Measurements from ENCODE around the gene PTPRN2.

Gene PTPRN2

DNA sequence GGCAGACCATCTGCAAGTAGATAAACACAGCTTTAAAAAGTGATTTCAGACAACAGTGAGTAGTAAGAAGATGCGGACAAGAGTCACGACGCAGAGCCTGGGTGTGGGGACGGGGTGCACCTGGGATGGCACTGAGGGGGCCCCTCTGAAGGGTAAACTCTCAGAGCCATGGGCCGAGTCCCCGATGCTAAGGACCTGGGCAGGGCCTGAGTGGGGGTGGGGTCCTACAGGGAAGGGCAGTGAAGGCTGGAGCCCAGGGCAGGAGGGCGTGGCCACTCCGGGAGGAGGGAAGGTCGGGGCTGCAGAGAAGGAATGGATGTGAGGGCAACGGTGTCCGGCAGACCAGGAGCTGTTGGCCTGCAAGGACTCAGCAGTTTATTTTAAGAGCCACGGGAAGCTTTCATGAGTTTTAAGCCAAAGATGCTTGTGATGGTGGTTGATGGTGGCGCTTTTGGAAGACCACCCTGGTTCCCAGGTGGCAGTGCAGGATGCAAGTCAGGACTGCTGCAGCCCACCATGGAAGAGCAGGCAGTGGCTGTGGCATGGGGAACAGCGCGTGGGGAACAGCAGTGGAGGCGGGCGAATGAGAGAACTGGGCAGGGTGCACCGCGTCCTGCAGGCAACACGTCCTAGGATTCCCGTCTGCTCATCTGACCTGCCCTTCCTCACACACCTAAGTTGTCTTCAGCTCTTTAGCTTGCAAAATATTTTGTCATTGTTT is 954.0 kb downstream of the PTPRN2 start:
- no peak for DNase-seq

DNA sequence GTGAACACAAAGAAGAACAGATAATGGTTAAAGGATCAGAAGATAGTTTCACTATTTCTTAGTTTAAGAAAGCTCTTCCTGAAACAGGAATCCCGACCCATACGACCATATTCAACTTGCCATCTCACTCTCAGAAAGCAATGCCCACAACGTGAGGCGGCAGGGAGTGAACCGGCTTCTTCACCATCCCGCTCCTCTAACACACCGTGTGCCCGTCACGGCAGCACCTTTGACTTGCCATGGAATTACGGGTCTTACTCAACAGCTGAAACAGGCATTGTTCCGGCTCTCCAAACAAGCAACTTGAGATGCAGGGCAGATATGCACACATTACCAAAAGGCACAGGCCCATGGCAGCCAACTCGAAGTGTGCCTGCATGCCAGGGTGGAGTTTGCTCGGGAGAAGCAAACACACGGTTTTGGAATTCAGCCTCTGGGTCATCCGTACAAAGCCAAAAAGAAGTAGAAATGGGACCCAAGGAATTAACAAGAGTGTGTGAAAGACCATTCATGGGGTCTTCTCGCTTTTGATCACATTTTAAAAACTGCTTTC is 957.2 kb downstream of the PTPRN2 start:
- no peak for DNase-seq

DNA sequence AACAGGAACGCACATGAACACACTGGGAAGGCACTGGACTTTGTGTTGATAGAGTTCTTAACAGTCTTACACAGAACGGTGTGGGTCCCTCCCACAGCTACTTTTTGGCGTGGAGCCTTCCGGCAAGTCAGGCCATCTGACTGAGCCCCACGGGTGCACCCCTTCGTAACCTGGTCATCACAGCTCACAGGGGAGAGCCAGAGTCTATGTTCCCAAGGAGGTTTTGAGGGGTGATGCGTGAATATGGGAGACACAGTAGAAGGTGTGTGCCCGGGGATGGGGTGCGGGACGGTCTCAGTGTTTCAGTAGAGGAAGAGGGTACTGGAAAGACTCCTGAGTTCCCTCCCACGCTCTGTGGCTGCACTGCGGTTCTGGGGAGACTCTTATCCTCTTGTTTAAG is 959.2 kb downstream of the PTPRN2 start:
- DNase-seq, result no peak

DNA sequence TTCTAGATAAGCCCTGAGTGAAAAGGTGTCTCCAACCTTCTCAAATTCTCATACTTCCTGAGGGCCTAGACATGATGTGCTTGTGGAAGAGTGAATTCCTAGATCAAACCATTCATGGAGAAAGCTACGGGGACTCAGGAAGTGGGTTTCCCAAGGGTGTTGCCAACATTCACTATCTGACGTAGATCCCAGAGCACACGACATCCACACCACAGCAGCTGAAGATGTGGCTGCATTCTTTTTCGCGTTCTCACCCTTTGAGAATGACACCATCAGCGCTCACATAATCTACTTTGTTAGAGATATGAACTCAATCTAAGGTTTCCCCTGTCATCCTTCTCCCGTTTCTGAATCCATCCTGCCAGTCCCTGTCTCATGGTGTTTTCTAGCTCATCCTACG is 960.0 kb downstream of the PTPRN2 start:
- no peak for DNase-seq

DNA sequence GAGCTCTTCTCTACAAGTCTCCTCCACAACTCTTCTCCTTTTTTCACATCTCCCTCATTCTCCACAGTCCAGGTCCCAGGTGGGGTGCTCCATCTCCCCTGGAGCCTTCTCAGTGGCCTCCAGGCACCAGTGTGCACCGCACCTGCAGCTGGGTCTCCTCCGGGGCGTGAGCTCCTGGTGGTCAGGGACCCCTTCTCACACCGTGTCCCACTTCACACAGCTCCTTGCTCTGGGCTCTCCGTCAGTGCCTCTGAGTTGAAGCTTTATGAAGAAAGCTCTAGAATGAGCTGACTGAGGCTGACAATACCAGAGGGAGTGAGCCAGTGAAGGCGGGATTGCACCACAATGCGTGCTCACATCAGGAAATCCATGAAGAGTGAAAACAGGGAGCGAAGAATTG is 960.6 kb downstream of the PTPRN2 start:
- no peak for DNase-seq

DNA sequence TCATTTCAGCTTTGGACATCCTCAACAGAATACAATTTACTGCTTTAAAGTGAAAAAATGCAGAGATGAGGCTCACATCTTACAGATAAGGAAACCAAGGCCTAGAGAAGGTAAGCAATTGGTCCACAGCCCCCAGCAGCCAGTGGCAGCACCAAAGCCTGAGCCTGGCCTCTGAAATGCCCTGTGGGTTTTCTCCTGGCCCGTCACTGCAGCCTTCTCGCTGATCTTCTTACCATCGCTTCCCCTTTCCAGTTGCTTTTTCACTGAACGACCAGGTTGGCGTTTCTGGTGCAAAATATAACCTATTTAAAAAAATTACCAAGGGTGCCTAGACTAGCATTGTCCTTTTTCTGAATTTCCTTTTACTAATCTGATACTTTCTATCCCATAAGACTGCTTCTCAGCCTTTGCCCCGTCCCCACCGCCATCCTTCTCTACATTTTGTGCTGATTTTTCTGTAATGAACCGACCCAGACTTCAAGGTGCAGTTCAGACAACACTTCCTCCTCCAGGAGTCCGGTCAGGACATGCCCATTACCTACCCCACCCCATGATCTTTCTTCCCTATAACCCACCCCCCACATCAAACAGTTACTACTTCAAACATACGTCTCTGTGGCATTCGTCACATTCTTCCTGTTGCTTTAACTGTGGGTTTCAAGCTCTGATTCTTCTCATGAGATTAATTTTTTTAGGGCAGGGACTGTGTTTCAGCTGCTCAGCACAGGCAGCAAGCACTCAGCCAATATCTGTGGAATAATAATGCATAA is 961.5 kb downstream of the PTPRN2 start:
- no peak for DNase-seq

DNA sequence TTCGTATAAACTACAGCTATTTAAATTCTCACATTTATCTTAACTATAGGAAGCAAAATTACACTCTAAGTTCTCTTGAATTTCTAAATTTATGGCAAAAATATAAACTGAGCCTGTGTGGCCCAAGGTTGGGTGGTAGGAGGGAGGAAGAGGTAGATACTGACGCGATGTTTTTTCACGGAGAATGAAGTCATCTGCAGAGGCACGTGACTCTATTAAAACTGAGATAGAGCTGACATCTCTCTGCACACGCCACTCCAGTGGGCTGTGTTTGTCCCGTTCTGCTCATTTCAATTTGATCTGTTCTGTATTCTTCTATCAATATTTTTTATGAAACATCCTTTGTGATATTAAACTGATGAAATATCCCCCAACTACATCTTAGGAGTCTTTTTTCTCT is 964.1 kb downstream of the PTPRN2 start:
- DNase-seq, result no peak

DNA sequence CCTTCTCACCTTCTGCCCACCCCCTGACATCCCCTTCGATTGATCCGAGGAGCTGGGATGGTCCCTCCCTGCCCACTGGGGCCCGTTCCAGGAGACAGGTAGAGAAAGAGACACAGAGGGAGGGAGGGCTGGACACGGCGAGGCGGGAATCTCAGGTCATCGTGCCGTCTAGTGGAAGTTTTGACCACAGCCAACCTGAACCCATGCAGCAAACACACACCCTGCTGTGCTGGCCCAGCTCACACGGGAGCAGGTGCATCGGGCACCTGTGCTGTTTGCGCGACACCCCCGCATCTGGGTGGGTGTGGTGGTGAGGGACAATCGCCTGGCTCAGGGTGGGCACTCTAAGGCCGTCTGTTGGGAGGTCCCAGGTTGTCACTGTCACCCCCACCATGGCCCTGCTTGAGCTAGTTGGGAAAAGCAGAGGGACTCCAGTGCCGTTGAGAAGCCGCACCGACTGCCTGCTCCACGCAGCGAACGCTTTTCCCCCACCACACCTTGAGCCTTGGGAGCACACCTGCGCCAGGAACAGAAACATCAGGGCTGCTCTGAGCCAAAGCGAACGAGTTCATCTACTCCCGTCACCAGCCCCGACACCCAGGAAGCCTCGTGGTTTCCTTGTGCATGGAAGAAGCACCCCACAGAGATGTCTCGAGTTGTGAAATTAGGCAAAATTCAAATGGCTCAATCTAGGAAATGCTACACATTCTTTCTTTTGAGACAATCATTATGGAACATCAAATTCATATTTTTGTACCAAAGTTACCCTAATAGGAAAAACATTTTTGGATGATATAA is 965.0 kb downstream of the PTPRN2 start:
- DNase-seq, result no peak

DNA sequence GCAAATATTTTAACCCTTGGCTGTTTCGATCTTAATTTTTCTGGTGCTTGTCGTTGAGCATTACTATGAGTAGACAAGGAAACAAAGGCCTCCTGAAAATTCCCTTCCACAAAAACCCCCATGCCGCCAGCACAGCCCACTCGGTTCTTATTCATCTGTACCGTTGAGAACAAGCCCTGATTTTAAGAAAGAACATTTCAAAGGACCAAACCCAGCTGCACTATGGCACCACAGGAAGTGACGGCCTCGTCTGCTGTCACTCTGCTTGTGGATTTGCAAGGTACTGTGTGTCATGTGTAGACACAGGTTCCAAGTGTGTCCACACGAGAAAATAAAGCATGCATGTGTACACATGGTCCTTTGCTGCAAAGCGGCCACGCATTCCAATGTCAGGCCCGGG is 965.6 kb downstream of the PTPRN2 start:
- DNase-seq, result no peak

DNA sequence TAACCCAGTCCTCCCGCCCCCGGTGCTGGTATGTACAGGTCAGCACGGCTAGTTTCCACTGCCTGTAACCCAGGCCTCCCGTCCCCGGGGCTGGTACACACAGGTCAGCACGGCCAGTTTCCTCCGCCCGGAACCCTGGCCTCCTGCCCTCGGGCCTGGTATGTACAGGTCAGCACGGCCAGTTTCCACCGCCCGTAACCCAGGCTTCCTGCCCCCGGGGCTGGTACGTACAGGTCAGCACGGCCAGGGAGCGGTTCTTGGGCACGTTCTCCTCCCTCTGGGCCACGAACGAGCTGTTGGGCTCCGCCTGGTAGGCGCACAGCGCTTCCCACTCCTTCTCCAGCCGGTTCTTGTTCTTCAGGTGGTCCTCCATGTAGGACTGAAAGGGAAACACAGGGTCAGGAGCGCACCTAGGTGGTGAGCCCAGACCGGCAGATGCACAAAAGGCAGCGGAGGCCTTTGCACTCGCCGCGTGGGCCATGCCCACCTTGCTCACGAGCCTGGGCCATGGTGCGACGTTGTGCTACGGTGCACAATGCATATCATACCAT is 966.4 kb downstream of the PTPRN2 start:
- DNase-seq, result no peak

DNA sequence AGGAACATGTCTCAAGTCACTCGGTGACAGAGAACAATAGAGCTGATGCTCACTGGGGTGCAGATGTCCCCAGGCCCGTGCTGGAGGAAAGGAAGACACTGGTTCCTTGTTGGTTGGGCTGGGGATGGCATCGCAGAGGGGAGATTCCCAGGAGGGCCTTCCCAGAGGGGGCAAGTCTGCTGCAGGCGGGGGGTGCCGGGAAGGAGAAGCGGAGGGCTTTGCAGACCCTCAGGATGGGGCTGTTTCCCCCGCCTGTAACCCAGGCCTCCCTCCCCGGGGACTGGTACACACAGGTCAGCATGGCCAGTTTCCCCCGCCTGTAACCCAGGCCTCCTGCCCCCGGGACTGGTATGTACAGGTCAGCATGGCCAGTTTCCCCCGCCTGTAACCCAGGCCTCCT is 967.0 kb downstream of the PTPRN2 start:
- no peak for DNase-seq

DNA sequence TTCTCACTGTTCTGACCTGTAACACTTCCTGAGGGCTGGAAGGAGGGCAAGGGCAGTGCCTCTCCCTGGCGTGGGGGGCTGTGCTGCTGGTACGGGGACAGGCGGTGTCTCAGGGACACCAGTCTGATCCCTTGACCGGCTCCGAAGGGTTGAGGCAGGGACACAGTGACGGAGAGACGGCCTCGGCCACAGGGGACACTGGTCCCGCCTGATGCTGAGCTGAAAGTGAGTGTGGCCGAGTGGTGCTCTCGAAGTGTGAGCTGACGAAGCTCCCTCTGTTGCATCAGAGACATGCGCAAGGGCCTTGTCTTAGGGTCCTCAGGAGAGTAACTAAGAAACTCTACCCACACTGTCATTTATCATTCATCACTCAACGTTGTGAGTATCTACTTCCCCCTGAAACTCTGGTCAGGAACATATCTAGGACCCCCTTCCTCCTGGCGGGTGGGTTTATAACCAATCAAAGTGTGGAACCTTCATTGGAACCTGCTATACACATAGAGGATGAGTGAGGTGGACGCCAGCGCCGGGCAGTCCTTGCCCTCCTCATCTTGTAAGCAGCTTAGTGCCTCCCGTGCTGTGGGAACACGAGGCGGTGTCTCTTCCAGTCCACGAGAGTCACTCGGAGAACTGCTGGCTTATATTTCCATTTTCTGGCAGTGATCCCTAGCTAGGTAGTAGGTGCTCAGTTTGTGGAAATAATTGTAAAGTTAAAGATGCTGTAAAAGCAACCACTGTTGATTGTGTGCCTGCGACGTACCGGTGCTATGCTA is 967.7 kb downstream of the PTPRN2 start:
- no peak for DNase-seq

DNA sequence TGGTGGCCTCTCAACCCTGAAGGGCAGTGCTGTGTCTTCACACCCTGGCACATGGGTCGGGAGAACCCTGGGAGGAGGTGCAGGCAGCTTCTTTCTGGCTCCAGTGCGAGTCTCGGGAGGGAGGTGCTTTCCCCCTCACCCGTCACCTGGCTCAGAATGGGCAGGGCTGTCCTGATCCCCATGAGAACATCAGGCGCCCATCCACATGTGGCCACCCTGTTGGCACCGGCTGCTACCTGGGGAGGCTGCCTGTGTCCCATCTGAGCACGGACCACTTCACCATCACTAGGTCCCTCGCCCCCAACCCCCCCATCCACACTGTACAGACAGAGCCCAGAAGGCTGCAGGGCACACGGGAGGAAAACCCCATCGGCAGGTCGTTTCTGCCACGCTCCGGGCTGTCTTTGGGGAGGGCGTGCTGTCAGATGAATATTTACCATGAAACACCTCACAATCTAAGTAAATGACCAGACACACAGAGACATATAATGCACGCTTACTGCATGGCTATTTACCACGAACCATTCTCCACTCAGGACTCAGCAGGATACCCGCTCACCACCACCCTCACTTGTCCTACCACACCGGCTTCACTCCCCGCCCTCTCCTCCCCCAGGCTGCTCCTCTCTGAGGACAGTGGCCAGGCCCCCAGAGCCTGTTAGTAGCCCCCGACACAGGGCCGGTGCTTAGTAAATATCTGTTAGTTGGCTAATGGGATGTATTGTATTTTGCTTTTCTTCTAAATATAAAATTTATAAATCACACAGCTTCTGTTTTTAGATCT is 968.6 kb downstream of the PTPRN2 start:
- no peak for DNase-seq

DNA sequence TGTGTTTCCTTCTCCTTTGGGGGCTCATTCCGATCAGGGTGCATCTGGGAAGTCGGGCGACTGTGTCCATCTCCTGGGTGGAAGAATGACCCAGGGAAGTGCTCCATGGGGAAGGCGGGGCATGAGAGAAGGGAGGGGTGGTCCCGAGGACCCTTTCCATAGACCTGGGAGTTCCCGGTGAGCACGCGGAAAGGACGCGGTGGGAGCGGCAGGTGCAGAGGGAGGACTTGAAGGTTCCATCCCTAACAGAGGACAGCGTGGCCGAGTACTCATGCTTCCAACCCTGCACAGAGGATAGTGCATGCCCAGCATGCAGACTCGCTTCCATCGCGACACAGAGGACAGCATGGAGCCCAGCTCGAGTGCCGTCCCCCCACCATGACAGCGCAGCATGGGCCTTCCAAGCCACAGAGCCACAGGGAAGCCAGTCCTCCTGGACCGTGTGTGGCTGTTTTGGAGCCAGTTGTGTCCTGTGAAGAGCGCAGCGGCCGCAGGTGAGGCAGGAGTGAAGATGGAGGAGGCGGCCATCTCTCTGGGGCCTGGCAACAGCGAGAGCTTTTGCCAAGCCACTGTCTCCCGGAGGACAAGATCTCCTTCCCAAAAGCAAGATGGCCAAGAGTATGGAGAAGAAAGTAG is 969.4 kb downstream of the PTPRN2 start:
- DNase-seq, result no peak

DNA sequence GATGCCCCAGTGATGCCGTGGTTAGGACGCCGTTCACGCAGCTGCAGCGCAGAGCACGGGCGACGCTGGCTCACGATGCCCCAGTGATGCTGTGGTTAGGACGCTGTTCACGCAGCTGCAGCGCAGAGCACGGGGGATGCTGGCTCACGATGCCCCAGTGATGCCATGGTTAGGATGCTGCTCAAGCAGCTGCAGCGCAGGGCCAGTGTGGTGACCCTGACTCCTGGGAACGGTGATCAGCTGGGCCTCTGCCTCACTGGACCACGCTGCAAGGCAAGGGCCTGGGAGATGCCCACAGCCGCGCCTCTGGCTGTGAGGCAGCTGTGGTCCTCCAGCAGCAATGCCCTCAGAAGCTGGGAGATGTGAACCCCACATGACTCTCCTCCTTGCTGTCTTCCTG is 970.2 kb downstream of the PTPRN2 start:
- DNase-seq, result no peak

DNA sequence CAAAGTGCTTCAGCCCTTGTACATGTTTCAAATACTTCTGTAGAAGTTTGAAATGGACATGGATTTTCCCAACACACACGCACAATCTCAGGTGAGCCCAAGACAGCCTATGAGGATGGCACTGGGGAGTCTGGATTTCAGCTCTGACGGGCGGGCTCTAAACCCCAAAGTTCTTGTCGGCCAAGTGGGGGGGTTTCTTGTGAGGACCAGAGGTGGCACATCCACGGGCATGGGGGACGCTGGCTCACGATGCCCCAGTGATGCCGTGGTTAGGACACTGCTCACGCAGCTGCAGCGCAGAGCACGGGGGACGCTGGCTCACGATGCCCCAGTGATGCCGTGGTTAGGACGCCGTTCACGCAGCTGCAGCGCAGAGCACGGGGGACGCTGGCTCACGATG is 970.7 kb downstream of the PTPRN2 start:
- DNase-seq, result no peak

DNA sequence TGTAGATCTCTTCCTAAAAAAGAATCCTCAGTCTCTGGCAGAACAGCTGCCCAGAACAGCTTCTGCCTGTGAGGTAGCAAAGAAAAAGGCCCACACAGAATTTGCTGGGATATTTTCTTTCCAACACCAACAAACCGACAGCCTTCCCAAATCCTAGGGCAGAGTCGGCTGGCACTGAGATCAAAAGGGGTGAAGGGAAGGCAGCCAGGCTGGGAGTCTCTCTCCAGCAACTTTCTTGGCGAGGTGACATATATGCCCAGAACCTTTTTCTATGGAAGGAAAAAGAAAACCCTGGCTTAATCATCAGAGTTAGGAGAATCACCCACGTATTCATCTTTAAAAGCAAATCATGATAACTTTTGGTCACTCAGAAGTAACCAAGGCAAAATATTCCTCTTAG is 971.2 kb downstream of the PTPRN2 start:
- no peak for DNase-seq

DNA sequence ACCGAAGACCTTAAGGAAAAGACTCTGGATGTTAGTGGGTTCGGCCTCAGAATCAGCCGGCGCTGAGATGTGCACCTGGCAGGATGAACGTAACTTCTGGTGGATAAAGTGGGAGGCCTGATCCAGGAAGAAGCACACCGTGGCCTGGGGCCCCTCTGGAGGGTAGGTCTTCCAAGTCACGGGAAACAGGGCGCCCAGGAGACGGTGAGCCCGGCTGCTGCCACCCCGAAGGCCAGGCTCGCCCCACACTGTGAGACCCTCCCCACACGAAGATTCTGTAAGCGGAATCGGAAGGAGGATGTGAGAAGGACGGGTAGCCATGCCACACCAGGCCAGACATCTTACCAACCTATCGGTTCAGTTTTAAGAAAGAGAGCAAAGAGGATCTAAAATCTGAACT is 971.8 kb downstream of the PTPRN2 start:
- DNase-seq, result no peak

DNA sequence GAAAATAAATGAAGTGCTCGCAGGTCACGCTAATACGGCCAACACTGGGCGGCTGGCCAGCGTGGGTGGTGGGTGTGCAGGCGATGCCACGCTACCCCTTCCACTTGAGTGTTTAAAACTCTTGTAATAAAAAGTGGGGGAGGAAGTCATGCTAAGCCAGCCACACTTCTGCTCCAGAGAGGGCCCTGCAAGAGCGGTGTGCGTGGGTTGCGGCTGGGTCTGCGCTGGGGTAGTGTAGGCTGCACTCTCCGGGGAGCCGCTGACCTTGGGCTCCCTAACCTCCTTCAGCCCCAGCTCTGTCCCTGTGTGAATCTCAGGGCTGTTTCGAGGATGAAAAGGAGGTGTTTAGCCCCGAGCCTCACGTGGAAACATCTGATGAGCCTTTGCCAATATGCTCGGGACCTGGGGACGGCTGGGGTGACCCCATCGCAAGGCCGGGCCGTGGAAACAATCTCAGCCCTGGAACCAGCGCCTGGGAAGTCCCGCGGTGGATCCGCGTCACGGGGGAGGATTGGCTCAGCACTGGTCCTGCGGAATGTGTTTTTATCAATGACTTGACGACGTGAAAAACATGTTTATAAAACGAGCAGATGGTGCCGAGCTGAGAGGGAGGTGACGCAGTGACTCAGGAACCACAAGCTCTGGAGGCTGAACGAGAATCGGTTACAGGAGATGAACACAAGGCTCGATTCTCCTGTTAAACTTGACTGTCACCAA is 972.4 kb downstream of the PTPRN2 start:
- no peak for DNase-seq

DNA sequence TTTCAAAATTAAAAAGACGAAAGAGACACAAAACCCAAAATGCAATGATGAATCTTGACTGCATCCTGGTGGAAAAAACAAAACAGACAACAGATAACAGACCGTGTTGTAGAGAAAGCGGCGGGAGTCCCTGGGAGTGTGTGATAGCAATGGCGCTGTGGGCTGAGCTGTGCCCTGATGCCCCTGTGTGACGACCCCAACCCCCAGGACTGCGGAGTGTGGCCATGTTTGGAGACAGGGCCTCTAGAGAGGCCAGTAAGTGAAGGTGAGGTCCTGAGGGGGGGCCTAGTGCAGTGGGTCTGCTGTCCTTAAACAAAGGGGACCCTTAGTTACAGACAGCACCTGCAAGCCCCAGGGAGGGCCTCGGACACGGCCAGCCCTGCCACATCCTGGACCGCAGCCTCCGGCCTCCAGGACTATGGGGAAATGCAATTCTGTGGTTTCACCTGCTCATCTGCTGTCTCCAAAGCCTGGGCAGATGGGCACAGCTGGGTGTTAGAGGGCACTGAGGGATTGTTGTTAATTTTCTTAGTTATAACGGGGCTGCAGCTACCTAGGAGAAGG is 973.1 kb downstream of the PTPRN2 start:
- DNase-seq, result no peak

All from fibroblast of upper back skin (primary cell).